Left ventricle myocardium inferior (tissue), 1 donor: ENCODE measurements around the gene CRTC3. TPM values are rescaled to one million over a fixed set of nuclear protein-coding genes. Genes with fewer than 3 reads are reported as not detected.

ENCODE experiments used
- DNase-seq: peaks from one replicate; pipeline ENCODE4 v3.0.0-alpha.2; 2020
- H3K27ac ChIP-seq: fragments of 200-600 bp; replicated peaks from 2 replicates; pipeline ENCODE4 v1.8.0; 2021
- H3K27me3 ChIP-seq: fragments of 200-600 bp; 2 replicates; pipeline ENCODE4 v1.8.0; 2021; ENCODE audit warnings: low read depth
- H3K36me3 ChIP-seq: fragments of 200-600 bp; 2 replicates; pipeline ENCODE4 v1.8.0; 2021
- H3K4me1 ChIP-seq: fragments of 200-600 bp; 2 replicates; pipeline ENCODE4 v1.8.0; 2021
- H3K4me3 ChIP-seq: fragments of 200-600 bp; 2 replicates; pipeline ENCODE4 v1.8.0; 2021; ENCODE audit warnings: mild to moderate bottlenecking, moderate library complexity
- H3K9me3 ChIP-seq: fragments of 200-600 bp; replicated peaks from 2 replicates; pipeline ENCODE4 v1.8.0; 2021
- intact Hi-C: fragments of 100-400 bp; cut with micrococcal nuclease; formaldehyde crosslinking; loops from one replicate; pipeline ENCODE4 v1.11.0; 2022
- total RNA-seq: library from RNA; stranded (reverse); fragmentation: NEBNext Ultra II Directional; extraction: Animal tissue kit (Norgen Biotek cat#: 25700); gene quantifications from one replicate; pipeline ENCODE4 v1.2.1, GENCODE V29; 2021
- TF ChIP-seq, protein P1 (sequence below): fragments of 200-600 bp; IDR thresholded peaks from 2 replicates; pipeline ENCODE4 v1.8.0; 2021; ENCODE audit warnings: antibody characterized with exemption, mild to moderate bottlenecking, borderline replicate concordance
- donor health status: DM: no; HTN: yes; CAD: no; lungs with severe emphysema.

Gene CRTC3
- total RNA-seq, 1 donor from 2014 or later: 24.1 TPM

GRCh38 chr15:90552162-90552928, 22.6 kb downstream of the CRTC3 start:
- H3K4me1 ChIP-seq: peaks cover 82% of the 10 kb centered on the region
- no peaks in the 10 kb centered on the region for H3K9me3 ChIP-seq
- no peaks in the 10 kb centered on the region for H3K27me3 ChIP-seq
- H3K36me3 ChIP-seq: peaks cover 7% of the 10 kb centered on the region
- H3K4me3 ChIP-seq: no peak overlapping the region
- intact Hi-C loops: no loop called here
- peak overlapping the region; percentile 87 for H3K27ac ChIP-seq
- TF ChIP-seq, protein P1, sequence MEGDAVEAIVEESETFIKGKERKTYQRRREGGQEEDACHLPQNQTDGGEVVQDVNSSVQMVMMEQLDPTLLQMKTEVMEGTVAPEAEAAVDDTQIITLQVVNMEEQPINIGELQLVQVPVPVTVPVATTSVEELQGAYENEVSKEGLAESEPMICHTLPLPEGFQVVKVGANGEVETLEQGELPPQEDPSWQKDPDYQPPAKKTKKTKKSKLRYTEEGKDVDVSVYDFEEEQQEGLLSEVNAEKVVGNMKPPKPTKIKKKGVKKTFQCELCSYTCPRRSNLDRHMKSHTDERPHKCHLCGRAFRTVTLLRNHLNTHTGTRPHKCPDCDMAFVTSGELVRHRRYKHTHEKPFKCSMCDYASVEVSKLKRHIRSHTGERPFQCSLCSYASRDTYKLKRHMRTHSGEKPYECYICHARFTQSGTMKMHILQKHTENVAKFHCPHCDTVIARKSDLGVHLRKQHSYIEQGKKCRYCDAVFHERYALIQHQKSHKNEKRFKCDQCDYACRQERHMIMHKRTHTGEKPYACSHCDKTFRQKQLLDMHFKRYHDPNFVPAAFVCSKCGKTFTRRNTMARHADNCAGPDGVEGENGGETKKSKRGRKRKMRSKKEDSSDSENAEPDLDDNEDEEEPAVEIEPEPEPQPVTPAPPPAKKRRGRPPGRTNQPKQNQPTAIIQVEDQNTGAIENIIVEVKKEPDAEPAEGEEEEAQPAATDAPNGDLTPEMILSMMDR: no peak
- no peak for DNase-seq

DNA sequence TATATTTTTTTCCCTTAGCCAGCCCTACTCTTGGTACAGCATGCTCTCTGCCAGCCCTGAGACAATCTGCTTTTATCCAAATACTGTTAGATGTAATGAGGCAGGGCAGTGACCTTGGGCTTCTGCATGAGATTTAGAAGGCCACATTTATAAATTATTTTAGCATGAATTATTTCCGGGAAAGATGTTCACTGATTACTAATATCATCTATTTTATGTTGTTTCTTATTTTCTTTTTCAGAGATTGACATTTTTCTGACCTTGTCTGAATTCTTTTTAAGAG, 23.1 kb downstream of the CRTC3 start:
- TF ChIP-seq, protein P1: no peak
- Histone ChIP-seq H3K27ac (peak overlapping the region; percentile 87), H3K4me1 (peaks cover 82% of the 10 kb centered on the region), H3K4me3 (peak overlapping the region; percentile 32), H3K27me3 (no peaks in the 10 kb centered on the region), H3K9me3 (no peaks in the 10 kb centered on the region), H3K36me3 (peaks cover 7% of the 10 kb centered on the region)
- no peak for DNase-seq
- intact Hi-C loops: no loop called here

- Histone ChIP-seq H3K36me3 (peaks cover 7% of the 10 kb centered on the region), H3K27me3 (no peaks in the 10 kb centered on the region), H3K27ac (peak overlapping the region; percentile 87), H3K9me3 (no peaks in the 10 kb centered on the region), H3K4me1 (peaks cover 82% of the 10 kb centered on the region), H3K4me3 (peak overlapping the region; percentile 32)
- intact Hi-C loops: no loop called here
- TF ChIP-seq, protein P1: no peak
- no peak for DNase-seq
These were observed 23.6 kb downstream of the CRTC3 start for GRCh38 chr15:90553248-90553745.

DNA sequence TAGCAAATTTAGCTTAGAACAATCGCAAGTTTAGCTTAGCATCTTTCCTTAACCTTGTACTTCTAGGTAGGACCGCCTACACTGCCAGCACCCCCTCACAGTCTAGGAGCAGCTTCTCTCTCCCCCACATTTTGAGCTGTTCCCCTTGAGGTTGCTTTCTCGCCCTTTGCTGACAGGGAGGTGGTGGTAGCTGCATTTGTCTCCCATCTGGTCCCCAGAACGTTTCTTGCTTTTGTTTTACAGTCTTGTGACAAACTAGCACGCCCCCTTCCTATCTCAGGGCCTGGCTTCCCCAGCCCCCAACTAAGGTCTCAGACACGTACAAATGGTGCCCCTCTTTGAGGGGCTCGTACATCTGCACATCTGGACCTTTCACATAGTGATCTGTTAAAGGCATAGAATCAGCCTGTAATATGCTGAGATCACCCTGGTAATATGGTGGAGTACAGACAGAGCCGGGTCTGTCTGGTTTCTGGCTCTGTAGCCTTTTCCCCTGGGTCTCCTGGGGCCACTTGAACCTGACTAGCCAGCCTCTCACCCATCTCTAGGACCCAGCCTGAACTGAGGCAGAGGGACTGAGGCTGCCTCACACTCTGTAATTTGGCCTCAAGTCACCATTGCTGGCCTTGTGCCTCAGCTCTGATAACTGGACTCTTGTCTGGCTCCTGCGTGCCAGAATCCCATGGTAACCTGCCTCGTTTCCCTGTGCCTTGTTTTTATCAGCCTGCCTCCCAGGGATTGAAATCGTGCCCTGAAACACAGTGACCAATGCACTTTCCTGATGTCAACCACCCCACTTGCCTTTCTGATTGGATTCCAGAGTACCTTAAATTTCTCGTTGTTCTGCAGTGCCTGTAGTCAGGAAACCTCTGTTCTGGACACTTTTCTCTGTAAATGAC, 27.7 kb downstream of the CRTC3 start:
- no peaks in the 10 kb centered on the region for H3K9me3 ChIP-seq
- peaks cover 97% of the 10 kb centered on the region for H3K4me1 ChIP-seq
- intact Hi-C loops: no loop called here
- peak overlapping the region; percentile 34 for H3K4me3 ChIP-seq
- no peaks in the 10 kb centered on the region for H3K36me3 ChIP-seq
- peak overlapping the region; percentile 93 for H3K27ac ChIP-seq
- TF ChIP-seq, protein P1: no peak
- H3K27me3 ChIP-seq: no peaks in the 10 kb centered on the region
- DNase-seq: peak; percentile 93

DNA sequence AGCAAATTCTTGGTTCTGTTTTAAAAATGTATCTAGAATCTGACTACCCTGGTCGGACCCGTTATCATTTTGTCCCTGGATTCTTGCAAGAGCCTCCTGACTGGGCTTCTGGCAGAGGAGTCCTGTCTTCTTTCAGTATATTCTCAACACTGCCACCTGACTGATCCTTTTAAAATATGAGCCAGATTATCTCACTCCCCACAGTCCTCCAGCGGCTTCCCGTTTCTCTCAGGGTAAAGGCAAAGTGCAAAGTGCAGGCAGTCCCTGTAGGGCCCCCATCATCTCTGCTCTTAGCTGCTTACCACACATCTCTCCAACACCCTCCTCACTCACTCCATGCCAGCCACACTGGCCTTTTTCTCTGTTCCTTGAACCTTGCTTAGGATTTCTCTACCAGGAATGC, 28.4 kb downstream of the CRTC3 start:
- peaks cover 97% of the 10 kb centered on the region for H3K4me1 ChIP-seq
- no peak for DNase-seq
- H3K27ac ChIP-seq: peak overlapping the region; percentile 93
- TF ChIP-seq, protein P1: no peak
- H3K9me3 ChIP-seq: no peaks in the 10 kb centered on the region
- peak overlapping the region; percentile 34 for H3K4me3 ChIP-seq
- no peaks in the 10 kb centered on the region for H3K36me3 ChIP-seq
- no peaks in the 10 kb centered on the region for H3K27me3 ChIP-seq
- intact Hi-C loops: no loop called here
